DMS153 (cell line): Measurements from ENCODE around the gene ADCK2.
"Not testable (repeated sequence)": the region's sequence is repeated elsewhere in the genome, so short reads cannot be mapped to it uniquely, and the experiment has no call there.

Experiments used
- DNase-seq: peaks from one replicate; lab custom pipeline; 2025; lab: John Stamatoyannopoulos, UW

ADCK2 gene

GRCh38 chr7:140672382-140673062 is at the start of gene ADCK2:
TSS of gene ADCK2 (plus strand) at chr7:140672945. CDS start at chr7:140673331, 386 bp downstream.
- no peak for DNase-seq

- no peak for DNase-seq
Observed at GRCh38 chr7:140623980-140624379, 48.8 kb upstream of the ADCK2 start.

- DNase-seq: no peak
Observed at GRCh38 chr7:140624392-140625191, 48.2 kb upstream of the ADCK2 start.

GRCh38 chr7:140625192-140625558 is 47.6 kb upstream of the ADCK2 start:
- DNase-seq: not testable (repeated sequence)

GRCh38 chr7:140625908-140626868 is 46.6 kb upstream of the ADCK2 start:
- DNase-seq: no peak

- no peak for DNase-seq
Observed at GRCh38 chr7:140631021-140631420, 41.7 kb upstream of the ADCK2 start.

- DNase-seq: no peak
Observed at GRCh38 chr7:140631602-140632001, 41.1 kb upstream of the ADCK2 start.

GRCh38 chr7:140635345-140635744 is 37.4 kb upstream of the ADCK2 start:
- no peak for DNase-seq

- DNase-seq: no peak
Observed at GRCh38 chr7:140635816-140636215, 36.9 kb upstream of the ADCK2 start.

- no peak for DNase-seq
Observed at GRCh38 chr7:140637400-140637799, 35.3 kb upstream of the ADCK2 start.

- DNase-seq: no peak
Observed at GRCh38 chr7:140638173-140638791, 34.5 kb upstream of the ADCK2 start.

- no peak for DNase-seq
Observed at GRCh38 chr7:140639366-140640053, 33.2 kb upstream of the ADCK2 start.

GRCh38 chr7:140640060-140640637 is 32.6 kb upstream of the ADCK2 start:
- DNase-seq: no peak

GRCh38 chr7:140640727-140641523 is 31.8 kb upstream of the ADCK2 start, which contains the start of gene DENND2A:
TSS of gene DENND2A (minus strand) at chr7:140640813. CDS start at chr7:140602397, 38,416 bp downstream.
- DNase-seq: no peak

- DNase-seq: no peak
Observed at GRCh38 chr7:140641524-140642195, 31.1 kb upstream of the ADCK2 start.

GRCh38 chr7:140643416-140643815 is 29.3 kb upstream of the ADCK2 start:
- no peak for DNase-seq

- not testable (repeated sequence) for DNase-seq
Observed at GRCh38 chr7:140644761-140645160, 28.0 kb upstream of the ADCK2 start.

- DNase-seq: no peak
Observed at GRCh38 chr7:140645166-140645900, 27.4 kb upstream of the ADCK2 start.
